GM18505 (cell line): ENCODE data around the gene GALR2.
"Not testable (repeated sequence)": the region's sequence is repeated elsewhere in the genome, so short reads cannot be mapped to it uniquely, and the experiment has no call there.

ENCODE experiments used
- ATAC-seq: cut with Tn5 transposase; IDR thresholded peaks from one replicate; pipeline ENCODE4 v1.9.1; 2021; ENCODE audit not compliant: unreplicated experiment
- POLR2A ChIP-seq: IDR thresholded peaks from 4 replicates; pipeline ENCODE4 v1.6.1; 2011; ENCODE audit warnings: borderline replicate concordance; ENCODE audit not compliant: insufficient read depth, insufficient read length; ENCODE audit errors: extremely low read depth

GALR2 gene

DNA sequence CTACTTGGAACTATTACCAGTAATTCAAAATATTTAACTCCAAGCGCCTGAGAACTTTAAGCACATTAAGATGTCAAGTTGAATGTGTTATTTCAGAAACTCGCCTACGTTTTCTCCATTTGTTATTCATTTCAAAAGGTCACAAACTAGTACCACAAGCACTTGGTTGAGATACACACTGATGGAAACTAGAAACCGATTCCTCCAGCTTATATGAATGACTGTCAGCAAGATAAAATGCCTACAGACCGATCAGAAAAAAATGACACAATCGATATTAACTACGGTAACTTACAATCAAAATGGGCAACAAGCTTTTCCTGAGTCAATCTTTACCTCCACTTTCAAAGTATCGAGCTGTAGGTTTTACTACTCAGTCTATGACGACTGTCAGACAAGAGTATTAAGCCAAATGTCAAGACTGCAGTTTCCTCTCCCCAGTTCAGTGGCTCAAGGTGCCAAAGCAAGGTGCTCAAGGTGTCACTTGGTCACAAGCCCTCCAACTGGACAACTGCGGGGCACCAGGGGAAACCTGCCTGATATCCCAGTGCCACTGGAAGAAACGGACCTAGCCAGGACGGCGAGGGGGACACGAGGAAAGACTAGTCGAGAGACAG is 2.9 kb upstream of the GALR2 start:
- no peak for ATAC-seq
- TF ChIP-seq POLR2A = no peak

GRCh38 chr17:76072148-76072858 is 2.3 kb upstream of the GALR2 start, which contains the start of gene SRP68:
SRP68 (minus strand) TSS chr17:76072517; CDS start chr17:76072491, 26 bp downstream.
- peak; percentile 82 for ATAC-seq
- peak; percentile 89 for TF ChIP-seq POLR2A

DNA sequence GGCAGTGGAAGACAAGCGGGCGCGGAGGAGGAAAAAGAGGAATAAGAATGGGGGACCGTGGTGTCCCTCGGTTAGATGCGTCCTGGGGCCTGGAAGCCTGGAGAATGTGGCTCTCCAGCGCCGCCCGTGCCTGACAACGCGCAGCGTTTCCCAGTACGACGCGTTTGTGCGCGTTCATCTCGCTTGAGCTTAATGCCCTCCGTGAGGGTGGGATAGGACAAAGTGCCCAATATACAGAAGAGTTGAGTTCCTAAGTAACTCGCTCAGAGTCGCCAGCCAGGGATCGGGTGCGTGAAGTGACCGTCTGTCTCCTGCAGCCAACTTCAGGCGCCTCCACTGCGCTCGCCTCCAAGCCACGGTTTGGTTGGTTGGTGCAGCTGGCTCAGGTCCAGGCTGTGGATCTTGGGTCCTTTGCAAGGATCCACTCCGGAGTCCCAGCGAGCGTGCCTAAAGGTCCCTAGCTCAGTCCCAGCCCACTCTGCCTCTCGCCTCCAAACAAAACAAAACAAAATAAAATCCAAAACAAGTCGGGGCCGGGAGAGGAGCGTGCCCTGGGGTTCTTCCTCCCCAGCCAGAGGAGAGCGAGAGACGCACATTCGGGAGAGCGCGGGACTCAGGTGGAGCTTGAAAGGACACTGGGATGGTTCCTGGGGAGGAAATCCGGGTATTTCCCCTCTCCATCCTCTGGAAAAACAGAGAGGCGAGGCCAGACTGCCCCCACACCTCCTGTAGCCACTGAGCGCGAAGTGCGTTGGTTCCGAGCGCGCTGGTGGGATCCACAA is 974 bp downstream of the GALR2 start:
- ATAC-seq = no peak
- no peak for TF ChIP-seq POLR2A

DNA sequence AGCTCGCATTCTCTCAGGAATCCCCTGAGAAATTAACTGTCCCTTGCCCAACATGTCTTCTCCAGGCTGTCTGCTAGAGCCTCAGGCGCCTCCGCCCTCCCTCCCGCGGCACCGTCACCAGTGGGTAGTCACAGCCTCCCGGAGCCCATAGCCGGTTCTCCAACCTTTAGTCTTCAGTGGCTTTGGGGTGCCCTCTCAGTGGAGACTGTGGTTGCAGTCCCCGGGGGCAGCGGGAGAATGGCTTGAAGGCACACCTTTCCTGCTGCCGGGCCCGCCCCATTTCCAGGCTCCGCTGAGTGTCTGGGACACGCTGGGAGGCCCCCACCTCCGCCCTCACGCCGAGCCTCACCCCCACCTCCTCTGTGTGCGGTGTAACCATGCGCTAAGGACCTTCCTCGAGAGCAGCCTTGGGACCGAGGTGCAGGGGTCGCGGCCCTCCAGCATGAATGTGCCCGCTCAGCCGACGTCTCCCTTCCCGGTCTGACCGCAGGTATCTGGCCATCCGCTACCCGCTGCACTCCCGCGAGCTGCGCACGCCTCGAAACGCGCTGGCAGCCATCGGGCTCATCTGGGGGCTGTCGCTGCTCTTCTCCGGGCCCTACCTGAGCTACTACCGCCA is 1.7 kb downstream of the GALR2 start:
- TF ChIP-seq POLR2A = no peak
- no peak for ATAC-seq

- no peak for ATAC-seq
Measured at GRCh38 chr17:76076765-76077583, 2.4 kb downstream of the GALR2 start.

GRCh38 chr17:76077584-76078110 is 3.1 kb downstream of the GALR2 start:
- ATAC-seq = no peak
- no peak for TF ChIP-seq POLR2A

More at GRCh38 chr17:76076765-76077583, 2.4 kb downstream of the GALR2 start:
- no peak for TF ChIP-seq POLR2A

DNA sequence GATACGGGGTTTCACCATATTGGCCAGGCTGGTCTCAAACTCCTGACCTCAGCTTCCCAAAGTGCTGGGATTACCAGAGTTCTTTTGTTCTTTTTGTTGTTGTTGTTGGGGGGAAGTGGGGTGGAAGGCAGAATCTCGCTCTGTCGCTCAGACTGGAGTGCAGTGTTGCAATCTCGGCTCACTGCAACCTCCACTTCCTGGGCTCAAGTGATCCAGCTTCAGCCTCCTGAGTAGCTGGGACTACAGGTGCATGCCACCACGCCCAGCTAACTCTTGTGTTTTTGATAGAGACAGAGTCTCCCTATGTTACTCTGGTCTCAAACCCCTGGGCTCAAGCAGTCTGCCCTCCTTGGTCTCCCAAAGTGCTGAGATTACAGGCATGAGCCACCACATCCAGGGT is 3.8 kb downstream of the GALR2 start:
- not testable (repeated sequence) for ATAC-seq

- TF ChIP-seq POLR2A = no peak
- ATAC-seq = no peak
Measured at GRCh38 chr17:76078860-76079534, 4.4 kb downstream of the GALR2 start, which contains the start of gene ZACN. ZACN (plus strand) TSS chr17:76079182; CDS start chr17:76079265, 83 bp downstream.

GRCh38 chr17:76079535-76079955 is 5.0 kb downstream of the GALR2 start:
- ATAC-seq = no peak
- TF ChIP-seq POLR2A = no peak

DNA sequence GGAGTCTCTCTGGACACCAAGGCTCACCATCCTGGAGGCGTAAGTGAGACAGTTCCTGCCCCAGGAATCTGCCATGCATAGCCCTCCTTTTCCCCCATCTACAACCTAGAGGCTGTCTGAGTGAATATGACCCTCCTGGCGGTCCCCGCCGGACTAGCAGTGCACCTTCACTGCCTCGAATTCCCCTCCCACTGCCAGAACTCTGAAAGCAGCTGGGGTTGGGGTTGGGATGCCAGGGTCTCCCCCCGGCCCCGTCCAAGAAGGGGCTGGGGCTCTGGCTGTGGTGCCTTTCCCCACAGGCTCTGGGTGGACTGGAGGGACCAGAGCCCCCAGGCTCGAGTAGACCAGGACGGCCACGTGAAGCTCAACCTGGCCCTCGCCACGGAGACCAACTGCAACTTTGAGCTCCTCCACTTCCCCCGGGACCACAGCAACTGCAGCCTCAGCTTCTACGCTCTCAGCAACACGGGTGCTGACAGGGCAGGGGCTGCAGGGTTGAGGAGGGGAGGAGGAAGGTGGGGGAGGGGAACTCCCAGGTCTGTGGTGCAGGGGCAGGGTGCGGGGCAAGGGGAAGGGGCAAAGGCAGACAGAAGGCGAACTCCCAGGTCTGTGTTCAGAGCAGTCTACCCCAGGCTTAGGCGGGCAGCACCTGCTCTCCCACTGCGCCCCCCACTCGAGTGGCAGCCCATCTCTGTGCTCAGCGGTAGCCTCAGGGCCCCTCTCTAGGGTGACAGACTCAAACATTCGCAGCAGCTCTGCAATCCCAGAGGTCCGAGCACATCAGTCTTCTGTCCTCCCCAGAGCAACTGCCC is 5.6 kb downstream of the GALR2 start:
- ATAC-seq = no peak
- no peak for TF ChIP-seq POLR2A

DNA sequence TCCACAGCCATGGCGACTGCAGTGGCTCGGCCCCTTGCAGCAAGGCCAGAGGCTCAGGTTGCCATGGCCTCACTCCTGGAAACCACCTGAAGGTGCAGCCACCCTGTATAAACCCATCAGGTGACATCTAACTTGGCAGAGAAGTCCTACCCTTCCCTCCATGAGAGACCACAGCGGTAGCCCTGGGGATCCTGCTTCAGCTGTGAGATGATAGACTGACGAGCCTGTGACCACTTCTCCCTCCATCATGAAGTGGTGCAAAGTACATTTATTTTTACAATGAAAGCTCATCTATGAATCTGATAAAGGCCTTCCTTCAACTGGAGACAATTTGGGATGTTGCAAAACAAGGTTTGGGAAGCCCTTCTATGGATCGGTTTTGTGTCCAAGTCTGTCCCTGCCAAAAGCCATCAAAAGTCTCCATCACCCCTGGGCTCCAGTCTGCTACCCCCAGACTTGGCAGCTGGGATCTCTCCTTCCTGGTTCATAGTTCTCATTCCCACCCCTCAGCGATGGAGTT is 6.2 kb downstream of the GALR2 start:
- no peak for ATAC-seq
- no peak for TF ChIP-seq POLR2A
